Erythroblast (primary cell): ENCODE data around the gene PARP12.

Experiments
- GATA1 ChIP-seq: IDR thresholded peaks from 2 replicates; pipeline ENCODE4 v1.6.1; 2011; ENCODE audit warnings: low read depth, mild to moderate bottlenecking, control low read depth, low read length, moderate library complexity
- POLR2A ChIP-seq: IDR thresholded peaks from 2 replicates; pipeline ENCODE4 v1.6.1; 2011; ENCODE audit warnings: mild to moderate bottlenecking, low read length

DNA sequence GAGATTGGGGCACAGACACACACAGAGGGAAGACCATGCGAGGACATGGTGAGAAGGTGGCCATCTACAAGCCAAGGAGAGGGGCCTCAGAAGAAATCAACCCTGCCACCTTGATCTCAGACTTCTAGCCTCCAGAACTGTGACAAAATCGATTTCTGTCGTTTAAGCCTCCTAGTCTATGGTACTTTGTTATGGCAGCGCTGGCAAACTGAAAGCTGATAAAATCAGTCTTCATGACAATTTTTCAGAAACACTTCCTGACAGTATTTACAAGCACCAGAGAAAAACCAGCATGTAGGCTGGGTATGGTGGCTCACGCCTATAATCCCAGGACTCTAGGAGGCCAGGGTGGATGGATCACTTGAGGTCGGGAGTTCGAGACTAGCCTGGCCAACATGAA lies 4.2 kb downstream of the PARP12 start:
- TF ChIP-seq POLR2A = no peak
- no peak for TF ChIP-seq GATA1
